ENCODE data around the gene IQCF6.
"Not testable (repeated sequence)": the region's sequence is repeated elsewhere in the genome, so short reads cannot be mapped to it uniquely, and the experiment has no call there.

IQCF6 gene

DNA sequence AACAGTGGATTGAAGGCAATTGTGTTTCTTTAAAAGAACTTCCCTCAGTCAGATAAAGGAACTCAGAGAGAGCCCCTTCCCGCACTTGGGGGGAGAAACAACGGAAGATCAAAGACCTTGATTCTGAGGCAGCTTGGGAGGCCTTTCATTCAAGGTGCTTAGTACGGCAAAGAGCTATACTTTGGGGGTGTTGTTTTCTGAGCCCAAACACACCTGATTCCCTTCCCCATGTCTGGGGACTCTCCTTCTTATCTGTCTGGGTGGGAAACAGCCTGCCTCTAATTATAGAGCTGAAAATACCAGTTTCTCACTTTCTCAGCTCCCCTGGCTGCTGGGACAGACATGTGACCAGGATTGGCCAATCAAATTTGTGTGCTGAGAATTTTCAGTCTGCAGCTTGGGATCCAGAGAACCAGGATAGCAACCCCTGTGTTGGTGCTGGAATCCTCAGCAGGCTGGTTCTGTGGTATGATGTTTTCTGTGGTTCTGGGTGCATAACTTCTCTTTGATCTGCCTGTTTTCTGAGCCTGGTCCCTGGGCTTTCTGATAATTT is 19.4 kb upstream of the IQCF6 start:
- TF ChIP-seq, protein P1, sequence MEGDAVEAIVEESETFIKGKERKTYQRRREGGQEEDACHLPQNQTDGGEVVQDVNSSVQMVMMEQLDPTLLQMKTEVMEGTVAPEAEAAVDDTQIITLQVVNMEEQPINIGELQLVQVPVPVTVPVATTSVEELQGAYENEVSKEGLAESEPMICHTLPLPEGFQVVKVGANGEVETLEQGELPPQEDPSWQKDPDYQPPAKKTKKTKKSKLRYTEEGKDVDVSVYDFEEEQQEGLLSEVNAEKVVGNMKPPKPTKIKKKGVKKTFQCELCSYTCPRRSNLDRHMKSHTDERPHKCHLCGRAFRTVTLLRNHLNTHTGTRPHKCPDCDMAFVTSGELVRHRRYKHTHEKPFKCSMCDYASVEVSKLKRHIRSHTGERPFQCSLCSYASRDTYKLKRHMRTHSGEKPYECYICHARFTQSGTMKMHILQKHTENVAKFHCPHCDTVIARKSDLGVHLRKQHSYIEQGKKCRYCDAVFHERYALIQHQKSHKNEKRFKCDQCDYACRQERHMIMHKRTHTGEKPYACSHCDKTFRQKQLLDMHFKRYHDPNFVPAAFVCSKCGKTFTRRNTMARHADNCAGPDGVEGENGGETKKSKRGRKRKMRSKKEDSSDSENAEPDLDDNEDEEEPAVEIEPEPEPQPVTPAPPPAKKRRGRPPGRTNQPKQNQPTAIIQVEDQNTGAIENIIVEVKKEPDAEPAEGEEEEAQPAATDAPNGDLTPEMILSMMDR (IDR thresholded peaks at IDR 0.05; ENCODE audit: insufficient read depth, low read depth, low read length, missing control alignments) = no peak
- H3K4me3 ChIP-seq (ENCODE audit: low read depth, low read length) = no peak overlapping the region
- DNase-seq (ENCODE audit: low read depth) = no peak

DNA sequence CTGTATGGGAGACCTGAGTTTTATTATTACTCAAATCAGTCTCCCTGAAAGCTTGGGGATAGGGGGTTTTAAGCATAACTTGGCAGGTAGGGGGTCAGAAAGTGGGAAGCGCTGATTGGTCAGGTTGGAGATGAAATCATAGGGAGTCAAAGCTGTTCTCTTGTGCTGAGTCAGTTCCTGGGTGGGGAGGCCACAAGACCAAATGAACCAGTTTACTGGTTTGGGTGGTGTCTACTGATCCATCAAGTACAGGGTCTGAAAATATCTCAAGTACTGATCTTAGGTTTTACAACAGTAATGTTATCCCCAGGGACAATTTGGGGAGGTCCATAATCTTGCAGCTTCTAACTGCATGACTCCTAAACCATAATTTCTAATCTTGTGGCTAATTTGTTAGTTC is 17.8 kb upstream of the IQCF6 start:
- no peak overlapping the region for H3K4me3 ChIP-seq (ENCODE audit: low read depth, low read length)
- DNase-seq (ENCODE audit: low read depth) = peak; percentile 51
- TF ChIP-seq, protein P1 (IDR thresholded peaks at IDR 0.05; ENCODE audit: insufficient read depth, low read depth, low read length, missing control alignments) = no peak

DNA sequence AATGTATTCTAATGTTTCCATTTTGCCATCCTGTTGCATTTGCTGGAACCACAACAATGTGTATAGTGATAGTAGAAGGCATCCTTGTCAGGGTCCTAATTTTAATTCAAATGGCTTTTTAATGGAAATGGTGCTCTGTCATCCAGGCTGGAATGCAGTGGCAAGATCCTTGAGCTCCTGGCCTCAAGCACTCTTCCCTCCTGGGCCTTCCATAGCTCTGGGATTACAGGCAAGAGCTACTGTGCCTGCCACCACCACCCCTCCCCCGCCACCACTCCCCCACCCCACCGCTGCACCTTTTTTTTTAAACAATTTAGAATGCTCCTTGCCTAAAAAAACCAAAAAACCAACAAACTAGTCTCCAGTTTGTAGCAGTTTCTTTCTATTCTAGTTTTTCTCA is 15.2 kb upstream of the IQCF6 start:
- TF ChIP-seq, protein P1 (IDR thresholded peaks at IDR 0.05; ENCODE audit: insufficient read depth, low read depth, low read length, missing control alignments) = no peak
- no peak for DNase-seq (ENCODE audit: low read depth)
- H3K4me3 ChIP-seq (ENCODE audit: low read depth, low read length) = no peak overlapping the region

DNA sequence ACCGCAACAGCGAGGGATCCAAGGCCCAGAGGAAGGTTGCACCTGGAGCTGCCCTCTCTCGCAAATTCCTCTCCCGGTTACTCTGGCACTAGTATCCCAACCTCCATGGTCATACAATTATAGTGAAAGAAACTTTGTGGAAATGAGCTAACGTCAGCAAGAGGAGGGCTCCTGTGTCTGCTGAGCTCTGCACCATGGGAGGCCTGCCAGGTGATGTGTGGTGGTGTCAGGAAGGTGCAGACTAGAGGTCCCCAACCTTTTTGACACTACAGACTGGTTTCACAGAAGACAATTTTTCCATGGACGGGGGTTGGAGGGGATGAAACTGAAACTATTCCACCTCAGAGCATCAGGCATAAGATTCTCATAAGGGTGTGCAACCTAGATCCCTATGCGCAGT is 13.2 kb upstream of the IQCF6 start:
- TF ChIP-seq, protein P1 (IDR thresholded peaks at IDR 0.05; ENCODE audit: insufficient read depth, low read depth, low read length, missing control alignments) = no peak
- no peak for DNase-seq (ENCODE audit: low read depth)
- H3K4me3 ChIP-seq (ENCODE audit: low read depth, low read length) = no peak overlapping the region

DNA sequence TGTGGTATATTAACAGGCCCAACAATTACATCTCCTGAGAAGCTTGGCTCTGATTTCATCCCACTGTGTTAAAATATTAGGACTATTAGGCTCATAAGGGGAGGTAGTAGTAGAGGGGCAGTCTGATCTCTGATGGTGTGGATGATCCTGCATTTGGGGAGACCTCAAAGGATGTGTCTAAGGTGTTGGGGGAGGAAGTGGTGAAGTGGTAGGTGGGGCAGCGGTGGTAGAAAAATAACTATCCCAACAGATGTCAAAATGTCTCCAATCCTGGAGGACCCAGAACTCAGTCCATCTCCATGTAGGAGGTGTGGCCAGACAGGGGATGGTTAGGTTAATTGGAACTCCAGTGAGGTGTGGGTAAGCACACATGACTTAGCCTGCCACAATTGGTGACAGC is 10.4 kb upstream of the IQCF6 start:
- H3K4me3 ChIP-seq (ENCODE audit: low read depth, low read length) = no peak overlapping the region
- no peak for DNase-seq (ENCODE audit: low read depth)
- TF ChIP-seq, protein P1 (IDR thresholded peaks at IDR 0.05; ENCODE audit: insufficient read depth, low read depth, low read length, missing control alignments) = no peak

DNA sequence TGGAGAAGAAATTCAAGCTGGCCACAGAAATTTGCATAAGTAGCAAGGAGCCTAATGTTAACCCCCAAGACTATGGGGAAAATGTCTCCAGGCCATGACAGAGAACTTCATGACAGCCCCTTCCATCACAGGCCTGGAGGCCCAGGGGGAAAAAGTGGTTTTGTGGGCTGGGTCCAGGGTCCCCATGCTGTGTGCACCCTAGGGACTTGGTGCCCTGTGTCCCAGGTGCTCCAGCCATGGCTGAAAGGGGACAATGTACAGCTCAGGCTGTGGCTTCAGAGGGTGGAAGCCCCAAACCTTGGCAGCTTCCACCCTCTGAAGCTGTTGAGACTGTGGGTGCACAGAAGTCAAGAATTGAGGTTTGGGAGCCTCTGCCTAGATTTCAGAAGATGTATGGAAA is 8.5 kb upstream of the IQCF6 start:
- H3K4me3 ChIP-seq (ENCODE audit: low read depth, low read length); DNase-seq (ENCODE audit: low read depth): not testable (repeated sequence)

DNA sequence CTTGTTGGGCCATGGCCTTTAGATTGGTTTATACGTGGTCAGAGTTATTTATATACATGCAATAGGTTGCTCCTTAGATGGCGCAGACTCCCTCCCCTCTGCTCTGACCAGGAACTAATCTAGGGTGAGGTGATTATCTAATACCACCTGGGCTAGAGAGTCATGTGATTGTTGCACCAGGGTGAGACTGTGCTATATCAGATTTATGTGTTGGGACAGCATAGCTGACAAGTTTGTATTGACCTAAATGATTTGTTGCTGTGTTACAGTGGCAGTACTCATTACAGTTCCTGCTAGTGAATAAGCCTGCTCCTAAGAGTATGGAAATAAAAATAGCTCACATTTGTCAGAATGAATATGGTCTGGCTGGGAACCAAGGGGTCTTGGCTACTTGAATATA is 7.2 kb upstream of the IQCF6 start:
- H3K4me3 ChIP-seq (ENCODE audit: low read depth, low read length) = no peak overlapping the region
- TF ChIP-seq, protein P1 (IDR thresholded peaks at IDR 0.05; ENCODE audit: insufficient read depth, low read depth, low read length, missing control alignments) = no peak
- DNase-seq (ENCODE audit: low read depth) = no peak

Data from GM12865 (cell line).